GM11168 (cell line): ENCODE data around the gene UBE2L6.
"Not testable (repeated sequence)": the region's sequence is repeated elsewhere in the genome, so short reads cannot be mapped to it uniquely, and the experiment has no call there.

Experiments
- in situ Hi-C: fragments of 300-500 bp; cut with MboI; formaldehyde crosslinking; loops from one replicate; pipeline ENCODE4 v1.12.0; 2022; ENCODE audit warnings: low sequenced_read_pairs; ENCODE audit not compliant: unreplicated experiment

The UBE2L6 gene

DNA sequence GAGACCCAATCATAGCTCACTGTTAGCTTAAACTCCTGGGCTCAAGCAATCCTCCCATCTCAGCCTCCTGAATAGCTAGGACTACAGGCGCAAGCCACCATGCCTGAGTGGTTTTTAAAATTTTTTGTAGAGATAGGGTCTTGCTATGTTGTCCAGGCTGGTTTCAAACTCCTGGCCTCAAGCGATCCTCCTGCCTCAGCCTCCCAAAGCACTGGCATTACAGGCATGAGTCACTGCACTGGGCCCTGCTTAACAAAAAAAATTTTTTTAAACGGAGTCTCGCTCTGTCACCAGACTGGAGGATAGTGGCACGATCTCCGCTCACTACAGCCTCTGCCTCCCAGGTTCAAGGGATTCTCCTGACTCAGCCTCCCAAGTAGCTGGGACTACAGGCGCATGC is 33.0 kb downstream of the UBE2L6 start:
- in situ Hi-C loops, result not testable (repeated sequence)

DNA sequence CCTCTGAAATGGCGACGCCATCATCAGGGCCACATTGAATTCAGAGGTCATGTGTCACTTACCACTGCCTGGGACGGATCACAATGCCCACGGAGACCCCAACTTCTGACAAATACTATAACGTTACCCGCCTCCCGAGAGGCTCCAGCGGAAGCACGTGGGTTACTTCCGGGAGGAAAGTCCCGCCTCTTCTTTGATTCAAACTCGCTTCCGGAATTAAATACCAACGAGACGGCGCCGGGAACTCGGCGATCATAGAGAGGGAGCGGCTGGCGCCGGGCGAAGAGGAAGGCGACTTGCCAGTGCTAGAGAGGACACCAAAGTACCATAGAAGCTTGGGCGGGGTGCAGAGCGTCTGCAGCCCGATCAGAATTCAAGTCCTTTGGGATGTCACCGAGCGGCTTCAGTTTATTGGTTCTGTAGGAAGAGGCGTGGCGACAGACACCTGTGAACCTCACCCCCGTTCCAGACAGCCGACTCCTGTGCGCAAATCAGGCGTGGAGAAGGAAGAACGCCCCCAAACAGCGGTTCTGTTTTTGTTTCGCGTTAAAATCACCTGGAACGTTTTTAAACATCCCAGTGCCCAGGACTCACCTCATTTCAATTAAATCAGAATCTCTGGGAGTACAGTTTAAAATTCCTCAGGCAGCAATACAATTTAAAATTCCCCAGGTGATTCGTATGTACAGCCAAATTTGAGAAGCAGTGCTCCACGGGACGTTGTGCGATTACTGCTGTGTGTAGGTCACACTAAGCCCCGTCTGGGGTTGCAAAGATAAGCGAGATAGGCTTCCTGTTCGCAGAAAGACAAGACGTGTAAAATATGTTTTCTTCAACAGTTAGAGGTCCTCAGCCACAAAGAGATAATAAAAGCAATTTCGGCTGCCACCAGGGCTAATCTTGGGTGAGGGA is 36.6 kb downstream of the UBE2L6 start, which contains the start of gene TIMM10:
Gene TIMM10, minus strand, starts transcription at position 159 of the 912 bp plus-strand sequence. CDS start 565 bp downstream, outside the sequence.
- in situ Hi-C loops, result no loop called here

DNA sequence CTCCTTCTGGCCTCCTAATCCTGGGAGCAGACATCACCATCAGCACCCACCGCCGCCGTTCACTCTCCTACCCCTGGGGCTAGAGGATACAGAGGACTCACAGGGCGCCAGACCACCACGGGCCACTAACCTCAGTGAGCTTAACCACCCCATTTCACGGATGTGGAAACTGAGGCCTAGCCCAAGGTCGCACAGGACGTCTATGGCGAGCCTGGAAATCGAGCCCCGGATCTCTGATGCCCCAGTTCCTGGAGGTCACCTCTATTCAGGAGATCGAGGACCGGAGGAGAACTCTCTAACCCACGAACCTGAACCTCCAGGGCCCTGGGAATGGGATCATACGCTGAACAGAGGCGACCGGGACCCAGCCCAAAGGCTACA is 37.3 kb downstream of the UBE2L6 start:
- in situ Hi-C loops, result no loop called here

DNA sequence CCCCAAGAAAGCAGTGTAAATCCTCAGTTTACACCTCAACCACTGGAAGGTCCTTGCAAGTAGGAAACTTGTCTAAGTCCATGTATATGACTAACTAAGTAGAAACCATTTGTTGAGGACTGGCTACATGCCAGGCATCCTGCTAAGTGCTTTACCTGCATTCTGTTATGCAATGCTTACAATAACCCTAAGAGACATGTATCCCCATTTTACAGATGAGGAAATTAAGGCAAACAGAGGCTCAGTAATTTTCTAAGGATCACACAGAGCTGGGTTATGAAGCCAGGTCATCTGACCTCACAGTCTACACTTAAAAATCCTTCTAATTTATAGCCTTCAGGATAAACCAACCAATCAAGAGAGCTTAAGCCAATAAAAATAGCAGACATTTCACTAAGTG is 38.5 kb downstream of the UBE2L6 start:
- in situ Hi-C loops, result loop anchor here (5.0 kb wide), 1 partner anchor 37 kb away; no protein-coding TSS in a partner anchor

GRCh38 chr11:57527056-57527631 is 40.3 kb downstream of the UBE2L6 start:
- in situ Hi-C loops, result loop anchor here (5.0 kb wide), 1 partner anchor 35 kb away; no protein-coding TSS in a partner anchor

DNA sequence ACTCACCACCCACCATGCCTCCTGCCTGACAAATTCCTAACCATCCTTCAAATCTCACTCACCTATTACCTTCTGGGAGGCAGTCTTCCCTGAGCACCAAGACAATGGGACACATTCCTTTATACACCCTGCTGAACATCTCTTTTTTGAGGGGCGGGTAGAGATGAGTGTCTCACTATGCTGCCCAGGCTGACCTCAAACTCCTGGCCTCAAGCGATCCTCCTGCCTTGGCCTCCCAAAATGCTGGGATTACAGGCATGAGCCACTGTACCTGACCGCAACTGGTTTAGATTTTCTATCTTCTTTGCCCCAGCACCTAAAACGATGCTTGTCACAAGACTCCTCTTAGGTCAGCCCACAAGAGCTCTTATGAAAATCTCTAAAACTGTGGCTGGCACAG is 44.1 kb downstream of the UBE2L6 start:
- in situ Hi-C loops, result no loop called here

GRCh38 chr11:57521116-57521515 is 46.4 kb downstream of the UBE2L6 start:
- in situ Hi-C loops, result no loop called here

- in situ Hi-C loops, result no loop called here
These were observed 51.4 kb downstream of the UBE2L6 start for GRCh38 chr11:57516061-57516443.

GRCh38 chr11:57515332-57516060 is 52.0 kb downstream of the UBE2L6 start, which contains the start of gene SLC43A1:
TSS of gene SLC43A1 (minus strand) at chr11:57515702. CDS start at chr11:57514111, 1,591 bp downstream.
- in situ Hi-C loops, result no loop called here

- in situ Hi-C loops, result no loop called here
These were observed 52.7 kb downstream of the UBE2L6 start for GRCh38 chr11:57514538-57515331.

- in situ Hi-C loops, result no loop called here
These were observed 53.4 kb downstream of the UBE2L6 start for GRCh38 chr11:57513911-57514537.

GRCh38 chr11:57513452-57513795 is 54.0 kb downstream of the UBE2L6 start:
- in situ Hi-C loops, result no loop called here

DNA sequence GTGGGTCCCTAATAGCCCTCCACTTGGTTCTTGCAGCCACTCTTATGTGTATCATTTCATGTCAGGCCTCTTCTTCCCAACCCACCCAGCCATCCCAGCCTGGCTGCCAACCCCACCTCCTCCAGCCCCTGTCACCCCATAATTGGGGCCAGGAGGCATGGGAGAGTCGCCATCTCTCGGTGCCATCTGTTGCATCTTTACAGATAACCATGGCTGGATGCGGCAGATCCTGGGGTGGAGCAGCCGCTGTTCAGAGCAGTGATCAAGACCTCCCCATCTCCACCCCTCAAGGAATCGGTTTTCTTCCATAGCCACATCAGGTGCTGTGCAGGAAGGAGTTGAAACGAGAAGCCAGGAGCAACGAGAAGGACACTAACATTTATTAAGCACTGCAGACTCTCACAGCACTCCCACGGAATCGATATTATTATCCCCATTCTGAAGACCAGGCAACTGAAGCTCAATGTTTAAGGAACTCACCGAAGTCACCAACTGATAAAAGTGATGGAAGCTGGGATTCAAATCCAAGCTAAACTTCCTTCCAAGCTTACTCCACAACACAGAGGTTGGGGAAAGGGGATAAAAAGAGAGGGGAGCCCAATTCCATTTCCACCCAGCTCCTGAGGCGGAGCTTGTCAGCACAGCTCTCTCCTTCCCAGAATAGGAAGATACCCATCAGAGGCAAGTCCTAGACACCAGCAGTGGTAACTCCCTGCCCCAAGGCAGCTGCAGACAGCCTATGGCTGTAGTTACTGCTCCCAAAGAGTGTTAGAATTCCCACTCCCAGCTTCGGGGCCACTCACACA is 54.6 kb downstream of the UBE2L6 start:
- in situ Hi-C loops, result no loop called here

DNA sequence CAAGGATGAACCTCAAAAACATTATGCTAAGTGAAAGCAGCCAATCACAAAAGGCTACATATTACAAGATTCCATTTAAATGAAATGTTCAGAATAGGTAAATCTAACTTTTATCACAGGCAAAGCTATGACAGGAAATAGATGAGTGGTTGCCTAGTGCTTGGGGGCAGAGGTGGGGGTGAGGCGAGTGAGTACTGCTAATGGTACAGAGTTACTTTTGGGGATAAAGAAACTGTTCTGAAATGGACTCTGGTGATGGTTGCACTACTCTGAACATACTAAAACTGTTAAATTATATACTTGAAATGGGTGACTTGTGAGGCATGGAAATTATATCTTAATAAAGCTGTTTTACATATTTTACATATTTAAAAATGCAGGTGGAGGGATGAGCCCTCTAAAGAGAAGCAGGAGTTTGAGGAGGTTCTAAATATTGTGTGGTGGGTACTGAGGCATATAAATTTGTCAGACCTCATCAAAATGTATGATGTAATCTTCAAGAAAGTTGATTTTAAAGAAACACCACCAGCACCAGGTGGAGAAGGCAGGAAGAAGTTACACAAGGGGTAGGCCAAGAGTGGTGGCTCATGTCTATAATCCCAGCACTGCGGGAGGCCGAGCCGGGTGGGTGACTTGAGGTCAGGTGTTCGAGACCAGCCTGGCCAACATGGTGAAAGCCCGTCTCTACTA is 55.6 kb downstream of the UBE2L6 start:
- in situ Hi-C loops, result no loop called here

DNA sequence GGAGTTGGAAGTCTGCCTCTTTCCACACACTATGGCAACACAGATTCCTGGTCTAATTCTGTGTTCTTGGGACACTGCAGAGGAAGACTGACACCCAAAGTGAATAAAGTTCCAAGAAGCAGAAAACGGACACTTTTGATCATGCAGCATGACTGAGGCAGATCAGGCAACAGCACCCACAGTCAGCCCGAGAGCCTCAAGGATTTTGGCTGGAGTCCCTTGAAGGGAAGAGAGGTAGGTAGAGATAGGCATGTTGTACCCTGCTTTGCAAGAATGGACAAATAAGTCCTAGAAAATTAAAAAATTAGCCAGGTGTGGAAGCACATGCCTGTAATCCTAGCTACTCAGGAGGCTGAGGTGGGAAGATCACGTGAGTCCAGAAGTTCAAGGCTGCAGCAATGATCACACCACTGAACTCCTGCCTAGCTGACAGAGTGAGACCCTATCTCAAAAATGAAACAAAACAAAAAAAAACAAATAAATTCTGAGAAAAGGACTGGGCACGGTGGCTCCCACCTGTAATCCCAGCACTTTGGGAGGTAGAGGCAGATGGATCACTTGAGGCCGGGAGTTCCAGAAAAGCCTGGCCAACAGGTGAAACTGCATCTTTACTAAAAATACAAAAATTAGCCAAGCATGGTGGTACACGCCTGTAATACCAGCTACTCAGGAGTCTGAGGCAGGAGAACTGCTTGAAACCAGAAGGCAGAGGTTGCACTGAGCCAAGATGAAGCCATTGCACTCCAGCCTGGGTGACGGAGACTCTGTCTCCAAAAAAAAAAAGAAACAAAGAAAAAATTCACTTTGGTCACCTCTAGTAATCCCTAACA is 58.9 kb downstream of the UBE2L6 start:
- in situ Hi-C loops, result no loop called here

DNA sequence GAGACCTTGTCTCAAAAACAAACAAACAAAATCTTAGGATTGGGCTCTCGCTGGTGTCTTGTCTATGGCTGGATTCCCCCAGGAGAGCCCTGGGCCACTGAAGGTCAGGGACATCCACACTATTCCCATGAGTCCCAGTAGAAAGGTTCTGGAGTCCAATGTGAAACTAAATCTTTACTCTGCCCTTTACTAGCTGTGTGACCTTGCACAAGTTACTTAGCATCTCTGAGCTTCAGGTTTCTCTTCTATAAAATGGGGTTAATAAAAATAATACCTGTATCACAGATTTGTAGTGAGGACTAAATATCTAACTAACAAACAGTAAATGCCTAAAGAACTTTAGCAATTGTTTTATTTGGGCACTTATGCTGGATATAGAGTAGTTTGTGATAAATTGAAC is 61.0 kb downstream of the UBE2L6 start:
- in situ Hi-C loops, result no loop called here

DNA sequence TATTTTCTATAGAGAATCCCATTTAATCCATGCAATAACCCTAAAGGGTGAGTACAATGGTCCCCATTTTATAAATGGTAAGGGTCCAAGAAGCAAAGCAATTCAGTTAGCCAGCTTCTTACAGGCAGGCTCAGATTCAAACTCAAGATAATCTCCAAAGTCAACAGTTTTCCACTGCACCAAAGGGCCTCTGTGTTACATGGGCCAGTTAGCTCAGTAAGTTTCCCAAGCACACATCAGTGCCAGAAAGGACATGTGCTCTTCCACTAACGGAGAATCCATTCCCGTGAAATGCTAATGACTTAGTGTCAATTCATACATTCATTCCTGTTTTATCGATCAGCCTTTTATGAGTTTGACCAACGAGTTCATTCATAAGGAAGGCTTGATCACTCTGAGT is 63.0 kb downstream of the UBE2L6 start:
- in situ Hi-C loops, result no loop called here
